Measurements from ENCODE around the gene DOCK8.

Gene DOCK8

GRCh38 chr9:311841-312240 lies 97.2 kb downstream of the DOCK8 start:
- no peaks in the 10 kb centered on the region for H3K4me1 ChIP-seq (ENCODE audit: control insufficient read depth, insufficient read depth, low read length, poor library complexity, severe bottlenecking)
- H3K36me3 ChIP-seq (ENCODE audit: control insufficient read depth, insufficient read depth, low read length), result no peaks in the 10 kb centered on the region
- 93 to 94% methylated on average over 11 to 13 of the region's 14 CpGs for WGBS, 2 experiments (ENCODE audit: insufficient coverage in 2 of 2)
- H3K9me3 ChIP-seq (ENCODE audit: control insufficient read depth, low read length), result no peaks in the 10 kb centered on the region
- no peak overlapping the region for H3K4me3 ChIP-seq (ENCODE audit: extremely low read depth, insufficient read depth, low read length, poor library complexity, severe bottlenecking)
- H3K27ac ChIP-seq (ENCODE audit: low read depth, low read length, severe bottlenecking), result no peak overlapping the region

GRCh38 chr9:312596-313320 lies 98.1 kb downstream of the DOCK8 start:
- Histone ChIP-seq H3K4me3 (ENCODE audit: extremely low read depth, insufficient read depth, low read length, poor library complexity, severe bottlenecking) (no peak overlapping the region), H3K36me3 (ENCODE audit: control insufficient read depth, insufficient read depth, low read length) (no peaks in the 10 kb centered on the region), H3K4me1 (ENCODE audit: control insufficient read depth, insufficient read depth, low read length, poor library complexity, severe bottlenecking) (no peaks in the 10 kb centered on the region), H3K27ac (ENCODE audit: low read depth, low read length, severe bottlenecking) (no peak overlapping the region), H3K9me3 (ENCODE audit: control insufficient read depth, low read length) (no peaks in the 10 kb centered on the region)
- WGBS, 2 experiments (ENCODE audit: insufficient coverage in 2 of 2), result 73% methylated on average over 4 to 6 of the region's 7 CpGs

- no peaks in the 10 kb centered on the region for H3K9me3 ChIP-seq (ENCODE audit: control insufficient read depth, low read length)
- WGBS, 2 experiments (ENCODE audit: insufficient coverage in 2 of 2), result 100% methylated on average over 1 of the region's 2 CpGs; no CpG with 5 or more reads in 1 of the 2 experiments
- no peaks in the 10 kb centered on the region for H3K4me1 ChIP-seq (ENCODE audit: control insufficient read depth, insufficient read depth, low read length, poor library complexity, severe bottlenecking)
- no peak overlapping the region for H3K27ac ChIP-seq (ENCODE audit: low read depth, low read length, severe bottlenecking)
- H3K4me3 ChIP-seq (ENCODE audit: extremely low read depth, insufficient read depth, low read length, poor library complexity, severe bottlenecking), result no peak overlapping the region
- no peaks in the 10 kb centered on the region for H3K36me3 ChIP-seq (ENCODE audit: control insufficient read depth, insufficient read depth, low read length)
Observed at GRCh38 chr9:316382-316965, 101.8 kb downstream of the DOCK8 start.

- no peaks in the 10 kb centered on the region for H3K4me1 ChIP-seq (ENCODE audit: control insufficient read depth, insufficient read depth, low read length, poor library complexity, severe bottlenecking)
- 94 to 95% methylated on average over 2 to 4 of the region's 4 CpGs for WGBS, 2 experiments (ENCODE audit: insufficient coverage in 2 of 2)
- no peaks in the 10 kb centered on the region for H3K36me3 ChIP-seq (ENCODE audit: control insufficient read depth, insufficient read depth, low read length)
- H3K4me3 ChIP-seq (ENCODE audit: extremely low read depth, insufficient read depth, low read length, poor library complexity, severe bottlenecking), result no peak overlapping the region
- H3K27ac ChIP-seq (ENCODE audit: low read depth, low read length, severe bottlenecking), result no peak overlapping the region
- no peaks in the 10 kb centered on the region for H3K9me3 ChIP-seq (ENCODE audit: control insufficient read depth, low read length)
Observed at GRCh38 chr9:318646-319045, 104.0 kb downstream of the DOCK8 start.

- WGBS, 2 experiments (ENCODE audit: insufficient coverage in 2 of 2), result no CpG with 5 or more reads among the region's 1 CpG
Observed at GRCh38 chr9:324971-325370, 110.3 kb downstream of the DOCK8 start.

GRCh38 chr9:326667-327066 lies 112.0 kb downstream of the DOCK8 start:
- Histone ChIP-seq H3K36me3 (ENCODE audit: control insufficient read depth, insufficient read depth, low read length) (no peaks in the 10 kb centered on the region), H3K9me3 (ENCODE audit: control insufficient read depth, low read length) (no peaks in the 10 kb centered on the region), H3K4me3 (ENCODE audit: extremely low read depth, insufficient read depth, low read length, poor library complexity, severe bottlenecking) (no peak overlapping the region), H3K27ac (ENCODE audit: low read depth, low read length, severe bottlenecking) (no peak overlapping the region), H3K4me1 (ENCODE audit: control insufficient read depth, insufficient read depth, low read length, poor library complexity, severe bottlenecking) (no peaks in the 10 kb centered on the region)
- WGBS, 2 experiments (ENCODE audit: insufficient coverage in 2 of 2), result 63 to 90% methylated on average over 1 to 2 of the region's 2 CpGs

More at GRCh38 chr9:324971-325370, 110.3 kb downstream of the DOCK8 start:
- Histone ChIP-seq H3K36me3 (ENCODE audit: control insufficient read depth, insufficient read depth, low read length) (no peaks in the 10 kb centered on the region), H3K9me3 (ENCODE audit: control insufficient read depth, low read length) (no peaks in the 10 kb centered on the region), H3K4me3 (ENCODE audit: extremely low read depth, insufficient read depth, low read length, poor library complexity, severe bottlenecking) (no peak overlapping the region), H3K27ac (ENCODE audit: low read depth, low read length, severe bottlenecking) (no peak overlapping the region), H3K4me1 (ENCODE audit: control insufficient read depth, insufficient read depth, low read length, poor library complexity, severe bottlenecking) (no peaks in the 10 kb centered on the region)

- Histone ChIP-seq H3K4me1 (ENCODE audit: control insufficient read depth, insufficient read depth, low read length, poor library complexity, severe bottlenecking) (no peaks in the 10 kb centered on the region), H3K27ac (ENCODE audit: low read depth, low read length, severe bottlenecking) (no peak overlapping the region), H3K9me3 (ENCODE audit: control insufficient read depth, low read length) (no peaks in the 10 kb centered on the region), H3K4me3 (ENCODE audit: extremely low read depth, insufficient read depth, low read length, poor library complexity, severe bottlenecking) (no peak overlapping the region), H3K36me3 (ENCODE audit: control insufficient read depth, insufficient read depth, low read length) (no peaks in the 10 kb centered on the region)
- 0% methylated on average over 1 of the region's 3 CpGs for WGBS, 2 experiments (ENCODE audit: insufficient coverage in 2 of 2)
Observed at GRCh38 chr9:328453-328852, 113.8 kb downstream of the DOCK8 start.

GRCh38 chr9:331197-331596 lies 116.5 kb downstream of the DOCK8 start:
- 36% methylated on average over 3 of the region's 3 CpGs; no CpG with 5 or more reads in 1 of the 2 experiments for WGBS, 2 experiments (ENCODE audit: insufficient coverage in 2 of 2)
- Histone ChIP-seq H3K36me3 (ENCODE audit: control insufficient read depth, insufficient read depth, low read length) (no peaks in the 10 kb centered on the region), H3K27ac (ENCODE audit: low read depth, low read length, severe bottlenecking) (no peak overlapping the region), H3K4me1 (ENCODE audit: control insufficient read depth, insufficient read depth, low read length, poor library complexity, severe bottlenecking) (no peaks in the 10 kb centered on the region), H3K4me3 (ENCODE audit: extremely low read depth, insufficient read depth, low read length, poor library complexity, severe bottlenecking) (no peak overlapping the region), H3K9me3 (ENCODE audit: control insufficient read depth, low read length) (no peaks in the 10 kb centered on the region)

GRCh38 chr9:335373-335772 lies 120.7 kb downstream of the DOCK8 start:
- Histone ChIP-seq H3K27ac (ENCODE audit: low read depth, low read length, severe bottlenecking) (no peak overlapping the region), H3K4me1 (ENCODE audit: control insufficient read depth, insufficient read depth, low read length, poor library complexity, severe bottlenecking) (no peaks in the 10 kb centered on the region), H3K4me3 (ENCODE audit: extremely low read depth, insufficient read depth, low read length, poor library complexity, severe bottlenecking) (no peak overlapping the region), H3K9me3 (ENCODE audit: control insufficient read depth, low read length) (no peaks in the 10 kb centered on the region), H3K36me3 (ENCODE audit: control insufficient read depth, insufficient read depth, low read length) (no peaks in the 10 kb centered on the region)
- WGBS, 2 experiments (ENCODE audit: insufficient coverage in 2 of 2), result no CpG with 5 or more reads among the region's 2 CpGs

- no peaks in the 10 kb centered on the region for H3K4me1 ChIP-seq (ENCODE audit: control insufficient read depth, insufficient read depth, low read length, poor library complexity, severe bottlenecking)
- no peaks in the 10 kb centered on the region for H3K9me3 ChIP-seq (ENCODE audit: control insufficient read depth, low read length)
- 71 to 88% methylated on average over 1 of the region's 2 CpGs for WGBS, 2 experiments (ENCODE audit: insufficient coverage in 2 of 2)
- H3K27ac ChIP-seq (ENCODE audit: low read depth, low read length, severe bottlenecking), result no peak overlapping the region
- H3K36me3 ChIP-seq (ENCODE audit: control insufficient read depth, insufficient read depth, low read length), result no peaks in the 10 kb centered on the region
- no peak overlapping the region for H3K4me3 ChIP-seq (ENCODE audit: extremely low read depth, insufficient read depth, low read length, poor library complexity, severe bottlenecking)
Observed at GRCh38 chr9:336039-336438, 121.4 kb downstream of the DOCK8 start.

GRCh38 chr9:338602-339001 lies 123.9 kb downstream of the DOCK8 start:
- no peak overlapping the region for H3K27ac ChIP-seq (ENCODE audit: low read depth, low read length, severe bottlenecking)
- no peaks in the 10 kb centered on the region for H3K9me3 ChIP-seq (ENCODE audit: control insufficient read depth, low read length)
- 83 to 93% methylated on average over 5 of the region's 6 CpGs for WGBS, 2 experiments (ENCODE audit: insufficient coverage in 2 of 2)
- no peaks in the 10 kb centered on the region for H3K4me1 ChIP-seq (ENCODE audit: control insufficient read depth, insufficient read depth, low read length, poor library complexity, severe bottlenecking)
- H3K4me3 ChIP-seq (ENCODE audit: extremely low read depth, insufficient read depth, low read length, poor library complexity, severe bottlenecking), result no peak overlapping the region
- H3K36me3 ChIP-seq (ENCODE audit: control insufficient read depth, insufficient read depth, low read length), result no peaks in the 10 kb centered on the region

All from mesodermal cell (in vitro differentiated cells).